ENCODE data around the gene CTNNB1.

The CTNNB1 gene

DNA sequence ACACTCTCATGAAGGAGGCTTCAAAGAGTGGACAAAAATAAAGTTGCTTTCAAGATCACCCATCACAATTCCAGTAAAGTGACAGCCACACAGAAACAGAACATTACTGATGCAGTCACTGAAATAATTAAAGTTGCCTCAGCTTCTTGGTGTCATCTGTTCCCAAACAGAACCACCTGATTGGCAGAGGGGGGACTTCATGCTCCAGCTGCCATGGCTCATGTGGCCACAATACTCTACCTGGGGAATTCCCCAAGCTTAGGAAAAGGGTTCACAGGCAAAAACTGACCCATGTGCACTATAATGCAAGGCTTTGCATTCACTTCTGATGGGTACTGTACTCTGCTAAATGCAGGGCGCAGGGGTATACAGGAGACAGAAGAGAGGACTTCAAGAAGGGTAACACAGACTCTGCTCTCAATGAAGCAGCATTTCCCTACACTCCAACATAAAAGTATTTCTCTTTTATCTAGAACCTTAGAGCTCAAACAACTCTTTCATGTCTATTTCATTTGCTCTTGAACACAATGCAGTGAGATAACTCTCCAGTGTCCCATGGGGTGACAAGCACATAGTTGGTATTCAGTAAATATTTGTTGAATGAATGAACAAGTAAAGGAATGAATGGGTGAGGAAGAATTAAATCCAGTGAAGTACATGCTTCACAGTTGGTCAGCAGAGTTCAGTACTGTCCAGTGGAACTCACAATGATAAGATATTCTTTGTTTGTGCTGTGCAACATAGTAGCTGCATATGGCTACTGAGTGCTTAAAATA lies 8.6 kb upstream of the CTNNB1 start:
- H3K4me3 ChIP-seq (ENCODE audit: low read length) = no peak overlapping the region
- no peak for TF ChIP-seq CTCF (IDR thresholded peaks at IDR 0.05; ENCODE audit: insufficient read depth, low read depth, low read length, missing control alignments)
- DNase-seq (ENCODE audit: low read depth) = no peak

- H3K4me3 ChIP-seq (ENCODE audit: low read length) = no peak overlapping the region
- DNase-seq (ENCODE audit: low read depth) = no peak
- no peak for TF ChIP-seq CTCF (IDR thresholded peaks at IDR 0.05; ENCODE audit: insufficient read depth, low read depth, low read length, missing control alignments)
Measured at GRCh38 chr3:41192885-41193284, 6.4 kb upstream of the CTNNB1 start.

- TF ChIP-seq CTCF (IDR thresholded peaks at IDR 0.05; ENCODE audit: insufficient read depth, low read depth, low read length, missing control alignments) = no peak
- H3K4me3 ChIP-seq (ENCODE audit: low read length) = no peak overlapping the region
- DNase-seq (ENCODE audit: low read depth) = no peak
Measured at GRCh38 chr3:41193794-41194539, 5.3 kb upstream of the CTNNB1 start.

GRCh38 chr3:41194701-41195100 lies 4.6 kb upstream of the CTNNB1 start:
- no peak for TF ChIP-seq CTCF (IDR thresholded peaks at IDR 0.05; ENCODE audit: insufficient read depth, low read depth, low read length, missing control alignments)
- DNase-seq (ENCODE audit: low read depth) = no peak
- H3K4me3 ChIP-seq (ENCODE audit: low read length) = no peak overlapping the region

GRCh38 chr3:41195946-41196345 lies 3.4 kb upstream of the CTNNB1 start:
- no peak for TF ChIP-seq CTCF (IDR thresholded peaks at IDR 0.05; ENCODE audit: insufficient read depth, low read depth, low read length, missing control alignments)
- DNase-seq (ENCODE audit: low read depth) = no peak
- H3K4me3 ChIP-seq (ENCODE audit: low read length) = no peak overlapping the region

DNA sequence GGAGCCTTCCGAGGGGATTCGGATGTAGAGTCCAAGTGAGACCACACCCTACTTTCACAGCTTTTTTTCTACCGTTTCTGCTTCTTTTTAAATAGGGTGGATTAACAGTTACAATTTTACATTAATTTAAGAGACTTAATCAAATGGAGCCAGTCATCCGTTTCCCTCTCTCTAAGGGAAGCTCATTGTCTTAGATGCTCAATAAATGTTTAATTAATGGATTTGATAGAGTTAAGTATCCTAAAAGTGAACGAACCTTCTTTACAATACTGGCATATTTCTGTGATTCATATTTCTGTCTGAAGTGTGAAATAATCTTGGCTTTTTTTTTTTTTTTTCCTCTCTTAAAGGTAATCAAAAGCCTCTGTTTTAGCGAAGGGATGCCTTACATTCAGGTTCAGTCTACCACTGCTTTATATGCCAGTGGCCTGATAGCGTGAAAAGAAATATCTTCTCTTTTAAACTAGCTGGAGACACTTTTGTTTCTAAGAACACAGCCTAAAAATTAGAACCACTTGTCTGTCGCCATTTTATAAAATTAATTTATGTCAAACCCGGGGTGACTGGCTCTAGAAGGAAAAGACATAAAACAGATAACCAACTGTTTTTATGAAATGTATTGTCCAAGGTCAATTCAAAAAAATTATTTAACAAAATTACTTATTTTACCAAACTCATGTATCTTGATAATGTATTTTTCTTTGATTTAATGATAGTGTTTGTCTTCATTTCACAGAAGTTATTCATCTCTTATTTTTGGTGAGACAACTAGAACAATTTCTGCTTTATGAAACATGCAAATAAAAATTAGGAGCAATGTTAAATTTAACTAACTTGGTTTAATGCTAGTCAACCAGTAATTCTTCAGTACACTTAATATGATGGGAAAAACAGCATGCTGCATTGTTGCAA lies 2.5 kb upstream of the CTNNB1 start:
- H3K4me3 ChIP-seq (ENCODE audit: low read length) = no peak overlapping the region
- DNase-seq (ENCODE audit: low read depth) = no peak
- TF ChIP-seq CTCF (IDR thresholded peaks at IDR 0.05; ENCODE audit: insufficient read depth, low read depth, low read length, missing control alignments) = no peak

Data from epithelial cell of esophagus (primary cell).